Parathyroid adenoma (tissue), 2 donors: ENCODE results near the gene SLC7A11.

Experiments used
- H2AFZ ChIP-seq: fragments of 300-600 bp; sonication (generic); one replicate; pipeline ENCODE4 v1.7.0; 2017; ENCODE audit warnings: antibody characterized with exemption, mild to moderate bottlenecking
- H3K27ac ChIP-seq: fragments of 300-600 bp; sonication (generic); one replicate; pipeline ENCODE4 v1.7.0; 2017
- H3K27me3 ChIP-seq: fragments of 300-600 bp; sonication (generic); one replicate; pipeline ENCODE4 v1.7.0; 2017; ENCODE audit warnings: low read length; ENCODE audit not compliant: control insufficient read depth, insufficient read depth
- H3K36me3 ChIP-seq: fragments of 300-600 bp; sonication (generic); one replicate; pipeline ENCODE4 v1.7.0; 2017; ENCODE audit warnings: low read length; ENCODE audit not compliant: control insufficient read depth, insufficient read depth
- H3K4me1 ChIP-seq: fragments of 300-600 bp; sonication (generic); one replicate; pipeline ENCODE4 v1.7.0; 2017; ENCODE audit warnings: control low read depth
- H3K4me2 ChIP-seq: fragments of 300-600 bp; sonication (generic); one replicate; pipeline ENCODE4 v1.7.0; 2017; ENCODE audit warnings: low read length
- H3K4me3 ChIP-seq: fragments of 300-600 bp; sonication (generic); one replicate; pipeline ENCODE4 v1.7.0; 2017; ENCODE audit warnings: low read depth, low read length
- H3K79me2 ChIP-seq: fragments of 300-600 bp; sonication (generic); one replicate; pipeline ENCODE4 v1.7.0; 2017; ENCODE audit warnings: control low read depth
- H3K9ac ChIP-seq: fragments of 300-600 bp; sonication (generic); one replicate; pipeline ENCODE4 v1.7.0; 2017; ENCODE audit warnings: mild to moderate bottlenecking
- H3K9me3 ChIP-seq: fragments of 300-600 bp; sonication (generic); one replicate; pipeline ENCODE4 v1.7.0; 2017; ENCODE audit warnings: low read length; ENCODE audit not compliant: control insufficient read depth
- TF ChIP-seq, protein P1 (sequence below): fragments of 300-600 bp; sonication (generic); IDR thresholded peaks from one replicate; pipeline ENCODE4 v1.7.0; 2017; ENCODE audit warnings: antibody characterized with exemption, mild to moderate bottlenecking
- donor health status: primary hyperparathyroidism.

SLC7A11 gene

DNA sequence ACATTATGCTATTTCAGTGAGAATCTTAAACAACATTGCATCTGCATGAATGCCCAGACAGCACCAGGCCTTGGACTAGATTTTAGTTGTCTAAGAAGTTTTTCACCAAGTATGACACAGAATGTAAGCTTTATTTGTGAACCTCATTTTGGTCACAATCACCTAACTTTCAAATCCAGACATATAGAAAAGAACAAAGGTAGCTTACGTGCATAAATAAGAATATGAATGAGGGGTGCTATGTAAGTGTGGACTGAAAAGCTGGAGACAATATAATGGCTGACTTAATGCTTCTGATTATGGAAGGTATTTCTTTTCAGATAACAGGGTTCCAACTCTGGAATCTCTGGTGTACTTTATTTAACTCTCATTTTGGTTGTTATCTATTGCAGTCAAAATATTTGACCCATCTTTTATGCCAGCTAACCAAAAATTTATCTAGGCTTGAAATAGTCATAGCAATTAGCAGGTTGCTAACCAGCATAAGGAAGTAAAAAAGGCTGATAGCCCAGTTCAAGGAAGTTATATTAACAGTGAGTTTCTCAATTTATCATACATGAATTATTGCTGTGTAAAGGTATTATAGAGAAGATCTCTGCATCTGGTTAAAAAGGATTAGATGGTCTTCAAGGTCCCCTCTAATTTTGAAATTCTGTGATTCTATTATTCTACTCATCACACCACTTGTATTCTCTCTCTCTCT is 36.5 kb downstream of the SLC7A11 start:
- H3K9me3 ChIP-seq: no peaks in the 10 kb centered on the region
- H3K36me3 ChIP-seq: no peaks in the 10 kb centered on the region
- H3K4me2 ChIP-seq: no peak overlapping the region
- no peaks in the 10 kb centered on the region for H3K27me3 ChIP-seq
- no peaks in the 10 kb centered on the region for H3K4me1 ChIP-seq
- no peaks in the 10 kb centered on the region for H3K79me2 ChIP-seq
- TF ChIP-seq, protein P1, sequence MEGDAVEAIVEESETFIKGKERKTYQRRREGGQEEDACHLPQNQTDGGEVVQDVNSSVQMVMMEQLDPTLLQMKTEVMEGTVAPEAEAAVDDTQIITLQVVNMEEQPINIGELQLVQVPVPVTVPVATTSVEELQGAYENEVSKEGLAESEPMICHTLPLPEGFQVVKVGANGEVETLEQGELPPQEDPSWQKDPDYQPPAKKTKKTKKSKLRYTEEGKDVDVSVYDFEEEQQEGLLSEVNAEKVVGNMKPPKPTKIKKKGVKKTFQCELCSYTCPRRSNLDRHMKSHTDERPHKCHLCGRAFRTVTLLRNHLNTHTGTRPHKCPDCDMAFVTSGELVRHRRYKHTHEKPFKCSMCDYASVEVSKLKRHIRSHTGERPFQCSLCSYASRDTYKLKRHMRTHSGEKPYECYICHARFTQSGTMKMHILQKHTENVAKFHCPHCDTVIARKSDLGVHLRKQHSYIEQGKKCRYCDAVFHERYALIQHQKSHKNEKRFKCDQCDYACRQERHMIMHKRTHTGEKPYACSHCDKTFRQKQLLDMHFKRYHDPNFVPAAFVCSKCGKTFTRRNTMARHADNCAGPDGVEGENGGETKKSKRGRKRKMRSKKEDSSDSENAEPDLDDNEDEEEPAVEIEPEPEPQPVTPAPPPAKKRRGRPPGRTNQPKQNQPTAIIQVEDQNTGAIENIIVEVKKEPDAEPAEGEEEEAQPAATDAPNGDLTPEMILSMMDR: no peak
- H3K9ac ChIP-seq: no peak overlapping the region
- H3K27ac ChIP-seq: no peak overlapping the region
- no peak overlapping the region for H2AFZ ChIP-seq
- H3K4me3 ChIP-seq: no peak overlapping the region

DNA sequence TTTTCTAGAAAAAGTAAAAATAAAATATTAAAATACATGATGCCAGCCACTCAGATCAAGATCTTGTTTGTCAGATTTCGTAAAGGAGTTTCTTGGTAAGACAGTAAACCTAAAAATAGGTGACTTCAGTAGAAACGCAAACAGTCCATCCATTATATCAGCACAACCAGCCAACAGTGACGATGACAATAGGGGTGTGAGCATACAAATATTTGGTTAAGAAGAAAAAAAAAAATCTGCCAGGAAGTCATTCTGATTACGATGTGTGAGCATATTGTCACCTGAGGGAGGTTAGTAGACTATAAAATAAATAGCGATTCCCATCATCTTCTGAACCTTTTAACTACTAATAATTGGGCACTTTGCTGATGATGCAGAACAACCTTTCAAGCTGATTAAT is 37.6 kb downstream of the SLC7A11 start:
- H2AFZ ChIP-seq: no peak overlapping the region
- H3K9ac ChIP-seq: no peak overlapping the region
- no peak overlapping the region for H3K4me2 ChIP-seq
- no peak overlapping the region for H3K4me3 ChIP-seq
- H3K9me3 ChIP-seq: no peaks in the 10 kb centered on the region
- no peaks in the 10 kb centered on the region for H3K27me3 ChIP-seq
- H3K27ac ChIP-seq: no peak overlapping the region
- H3K4me1 ChIP-seq: no peaks in the 10 kb centered on the region
- no peaks in the 10 kb centered on the region for H3K79me2 ChIP-seq
- TF ChIP-seq, protein P1: no peak
- no peaks in the 10 kb centered on the region for H3K36me3 ChIP-seq

DNA sequence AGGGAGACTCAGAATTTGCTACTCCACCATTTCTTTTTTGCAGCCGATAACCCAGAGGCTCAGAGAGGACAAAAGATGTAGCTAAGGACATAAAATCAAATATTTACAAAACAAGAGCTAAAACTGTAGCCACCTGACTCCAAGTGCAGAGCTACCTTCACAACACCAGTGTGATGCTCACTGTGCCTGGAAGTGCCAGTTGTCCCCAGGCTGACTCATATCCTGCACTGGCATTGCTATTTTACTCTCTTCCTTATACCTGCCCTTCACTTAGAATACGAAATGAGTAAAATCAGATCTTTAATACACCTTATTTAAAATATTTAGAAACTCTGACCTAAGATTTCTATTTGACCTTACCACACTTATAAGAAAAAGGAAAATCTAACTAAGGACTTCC is 39.5 kb downstream of the SLC7A11 start:
- Histone ChIP-seq H3K4me3 (no peak overlapping the region), H3K79me2 (no peaks in the 10 kb centered on the region), H3K36me3 (no peaks in the 10 kb centered on the region), H3K4me1 (no peaks in the 10 kb centered on the region), H3K27me3 (no peaks in the 10 kb centered on the region), H3K9ac (no peak overlapping the region), H3K9me3 (no peaks in the 10 kb centered on the region), H3K27ac (no peak overlapping the region), H2AFZ (no peak overlapping the region), H3K4me2 (no peak overlapping the region)
- TF ChIP-seq, protein P1: no peak

DNA sequence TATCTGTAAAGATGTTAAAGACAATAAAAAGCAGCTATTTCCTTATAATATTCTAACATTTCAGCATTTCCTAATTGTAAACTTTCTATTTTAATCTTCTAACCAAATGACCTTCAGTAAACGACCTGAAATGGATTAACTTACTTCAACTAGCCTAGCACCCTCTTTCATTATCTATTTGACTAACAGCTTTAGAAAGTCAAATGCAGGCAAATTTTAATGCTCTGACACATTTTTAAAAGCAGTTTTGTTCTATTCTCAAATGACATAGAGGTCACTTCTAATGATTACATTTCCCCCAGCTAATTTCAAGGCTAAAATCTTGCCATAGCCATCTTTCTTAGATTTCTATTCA is 41.9 kb downstream of the SLC7A11 start:
- no peaks in the 10 kb centered on the region for H3K27me3 ChIP-seq
- no peaks in the 10 kb centered on the region for H3K79me2 ChIP-seq
- H3K4me2 ChIP-seq: no peak overlapping the region
- no peaks in the 10 kb centered on the region for H3K9me3 ChIP-seq
- no peak overlapping the region for H3K27ac ChIP-seq
- TF ChIP-seq, protein P1: no peak
- H3K4me3 ChIP-seq: no peak overlapping the region
- no peak overlapping the region for H2AFZ ChIP-seq
- H3K9ac ChIP-seq: no peak overlapping the region
- no peaks in the 10 kb centered on the region for H3K36me3 ChIP-seq
- no peaks in the 10 kb centered on the region for H3K4me1 ChIP-seq

DNA sequence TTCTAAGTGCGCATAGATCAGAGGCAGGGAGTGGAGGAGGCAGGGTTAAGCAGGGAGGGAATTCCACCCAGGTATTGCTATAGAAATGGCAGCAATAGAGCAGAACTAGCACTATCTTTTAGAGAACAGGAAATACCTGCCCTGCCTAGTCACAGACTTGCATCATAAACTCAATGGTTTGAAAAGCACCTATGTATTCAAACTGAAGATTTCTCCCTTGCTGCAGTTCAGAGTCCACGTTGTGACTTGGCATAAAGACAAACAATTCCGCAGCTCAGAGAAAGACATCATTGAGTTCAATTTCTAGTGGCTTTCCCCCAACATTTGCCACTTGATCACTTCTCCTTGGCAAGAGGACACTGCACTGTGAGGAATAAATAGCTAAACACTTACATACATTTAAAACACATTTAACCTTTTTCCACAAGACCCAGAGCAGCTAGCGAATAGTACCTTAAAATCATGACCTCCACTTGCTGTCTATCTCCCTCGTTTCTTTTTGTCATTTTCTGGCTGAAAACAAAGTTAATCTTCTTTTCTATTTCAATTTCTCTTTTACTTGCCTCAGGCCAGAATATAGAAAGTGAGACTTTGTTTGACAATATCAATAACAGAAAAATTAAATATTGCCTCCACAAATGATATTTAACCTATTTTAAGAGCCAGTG is 42.4 kb downstream of the SLC7A11 start:
- Histone ChIP-seq H3K79me2 (no peaks in the 10 kb centered on the region), H3K27me3 (no peaks in the 10 kb centered on the region), H3K27ac (no peak overlapping the region), H3K4me1 (no peaks in the 10 kb centered on the region), H3K36me3 (no peaks in the 10 kb centered on the region), H3K4me2 (no peak overlapping the region), H2AFZ (no peak overlapping the region), H3K4me3 (no peak overlapping the region), H3K9ac (no peak overlapping the region), H3K9me3 (no peaks in the 10 kb centered on the region)
- TF ChIP-seq, protein P1: no peak
